K562 treated with DMSO at 1 percent for 24 hours (cell line): ENCODE results near the gene ACTG2. TPM values are rescaled to one million over a fixed set of nuclear protein-coding genes. Genes with fewer than 3 reads are reported as not detected.

Source experiments
- total RNA-seq: library from RNA; unstranded; fragments of 300-600 nt; gene quantifications from 2 replicates; pipeline ENCODE4 v1.2.3, GENCODE V29; 2022; ENCODE audit warnings: low read depth; ENCODE audit not compliant: insufficient read depth

Gene ACTG2
- total RNA-seq, result not detected in 2 replicates

DNA sequence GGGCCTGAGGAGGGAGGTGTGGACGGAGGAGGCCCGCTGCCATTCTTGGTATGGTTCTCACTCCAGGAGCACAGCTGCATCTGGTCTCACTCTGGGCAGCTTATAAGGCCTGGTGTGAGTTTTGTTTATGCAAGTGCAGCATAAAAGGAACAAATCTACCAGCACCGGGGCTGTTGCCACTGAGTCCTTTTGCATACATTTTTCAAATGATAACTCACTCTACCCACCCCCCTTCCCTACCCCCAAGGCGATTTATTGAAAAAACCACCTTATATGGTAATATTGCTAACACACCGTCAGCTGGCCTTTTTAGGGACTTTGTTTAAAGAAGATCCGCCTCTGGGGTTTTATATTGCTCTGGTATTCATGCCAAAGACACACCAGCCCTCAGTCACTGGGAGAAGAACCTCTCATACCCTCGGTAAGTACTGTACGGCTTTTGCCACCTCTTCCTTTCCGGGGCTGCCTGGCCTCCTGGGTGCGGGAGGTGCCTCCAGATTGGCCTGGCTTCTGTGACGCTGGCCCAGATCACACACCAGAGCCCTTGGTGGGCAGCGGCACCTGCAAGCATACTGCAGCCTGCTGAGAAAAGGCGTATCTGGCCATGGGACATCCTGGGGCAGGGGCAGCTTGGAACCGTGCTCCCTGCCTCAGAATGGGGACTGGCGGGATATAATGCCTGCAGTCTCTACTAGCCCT lies at the start of gene ACTG2:
ACTG2 (plus strand) TSS at position 378 of the 699 bp plus-strand sequence. CDS start 8,304 bp downstream, outside the sequence.

DNA sequence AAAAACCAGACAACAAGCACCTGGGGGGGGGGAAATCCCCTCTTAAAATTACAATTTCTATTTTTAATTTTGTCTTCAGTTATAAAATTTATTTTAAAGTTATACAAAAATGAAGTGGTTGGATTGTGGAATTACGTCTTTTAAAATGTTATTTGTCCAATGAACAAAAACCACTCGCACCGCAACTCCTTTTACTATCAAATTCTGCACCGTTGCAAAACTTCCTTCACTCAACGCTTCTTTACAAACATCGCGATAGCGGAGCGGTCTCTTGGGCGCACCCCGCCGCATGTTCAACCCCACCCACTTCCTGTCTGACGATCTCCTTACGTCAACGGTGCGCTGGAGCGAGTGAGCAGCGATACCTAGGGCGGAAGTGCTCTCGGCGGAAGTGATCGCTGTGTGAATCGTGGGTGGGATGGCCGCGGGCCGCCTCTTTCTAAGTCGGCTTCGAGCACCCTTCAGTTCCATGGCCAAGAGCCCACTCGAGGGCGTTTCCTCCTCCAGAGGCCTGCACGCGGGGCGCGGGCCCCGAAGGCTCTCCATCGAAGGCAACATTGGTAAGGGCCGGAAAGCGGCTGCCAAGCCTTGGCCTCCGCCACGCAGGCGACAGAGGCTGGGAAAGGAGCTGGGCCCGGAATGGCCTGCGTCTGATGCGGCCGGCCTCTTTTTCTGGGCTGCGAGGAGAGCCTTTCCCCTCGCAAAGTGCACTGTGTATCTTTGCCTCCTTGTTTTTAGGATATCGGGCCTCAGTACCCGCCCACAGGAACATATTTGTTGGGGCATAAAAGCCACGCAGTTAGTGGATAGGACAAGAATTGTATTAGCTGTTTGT lies 33.9 kb downstream of the ACTG2 start, which contains the start of gene DGUOK:
DGUOK (plus strand) TSS at position 388 of the 835 bp plus-strand sequence; CDS start at position 419, 31 bp downstream.

Other genes with a start within 250 kb of the ACTG2 start
- gene TPRKB, start 155.7 kb upstream of the ACTG2 start, total RNA-seq, result 35.0 and 53.3 TPM in 2 replicates
- gene DUSP11, start 112.9 kb upstream of the ACTG2 start, total RNA-seq, result 14.8 and 18.7 TPM in 2 replicates
- gene C2orf78, start 108.8 kb upstream of the ACTG2 start, total RNA-seq, result 1.0 and 1.2 TPM in 2 replicates
- 35.9 and 37.4 TPM in 2 replicates for gene STAMBP, start 64.0 kb upstream of the ACTG2 start, total RNA-seq
- 101 and 107 TPM in 2 replicates for gene DGUOK, start 33.9 kb downstream of the ACTG2 start, total RNA-seq
- 10.3 and 10.8 TPM in 2 replicates for gene TET3, start 91.9 kb downstream of the ACTG2 start, total RNA-seq